DMS153 treated with DMSO at 0.1 percent for 48 hours (cell line): ENCODE data around the gene PACSIN2.

Source experiments
- DNase-seq: peaks from one replicate; lab custom pipeline; 2025; ENCODE audit not compliant: unreplicated experiment; lab: John Stamatoyannopoulos, UW

Gene PACSIN2

DNA sequence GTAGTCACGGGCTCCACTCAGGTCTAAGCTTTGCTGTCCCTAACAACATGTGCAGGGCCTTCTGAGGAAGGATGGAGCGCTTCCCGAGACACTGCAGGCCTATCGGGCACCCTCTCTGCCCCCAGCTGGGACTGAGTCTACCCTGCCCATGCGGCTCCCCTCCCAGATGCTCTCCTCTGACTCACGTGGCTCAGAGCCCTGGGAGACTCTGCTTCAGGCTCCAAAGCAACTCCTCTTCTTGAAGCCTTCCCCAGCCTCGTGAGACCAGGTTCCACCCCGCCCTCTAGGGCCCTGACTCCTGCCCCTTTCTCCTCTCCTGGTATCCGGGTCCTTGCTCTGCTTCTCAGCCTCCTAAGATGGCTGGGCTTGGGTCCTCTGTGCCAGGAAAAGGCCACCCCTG, 129.5 kb downstream of the PACSIN2 start:
- DNase-seq: no peak

DNA sequence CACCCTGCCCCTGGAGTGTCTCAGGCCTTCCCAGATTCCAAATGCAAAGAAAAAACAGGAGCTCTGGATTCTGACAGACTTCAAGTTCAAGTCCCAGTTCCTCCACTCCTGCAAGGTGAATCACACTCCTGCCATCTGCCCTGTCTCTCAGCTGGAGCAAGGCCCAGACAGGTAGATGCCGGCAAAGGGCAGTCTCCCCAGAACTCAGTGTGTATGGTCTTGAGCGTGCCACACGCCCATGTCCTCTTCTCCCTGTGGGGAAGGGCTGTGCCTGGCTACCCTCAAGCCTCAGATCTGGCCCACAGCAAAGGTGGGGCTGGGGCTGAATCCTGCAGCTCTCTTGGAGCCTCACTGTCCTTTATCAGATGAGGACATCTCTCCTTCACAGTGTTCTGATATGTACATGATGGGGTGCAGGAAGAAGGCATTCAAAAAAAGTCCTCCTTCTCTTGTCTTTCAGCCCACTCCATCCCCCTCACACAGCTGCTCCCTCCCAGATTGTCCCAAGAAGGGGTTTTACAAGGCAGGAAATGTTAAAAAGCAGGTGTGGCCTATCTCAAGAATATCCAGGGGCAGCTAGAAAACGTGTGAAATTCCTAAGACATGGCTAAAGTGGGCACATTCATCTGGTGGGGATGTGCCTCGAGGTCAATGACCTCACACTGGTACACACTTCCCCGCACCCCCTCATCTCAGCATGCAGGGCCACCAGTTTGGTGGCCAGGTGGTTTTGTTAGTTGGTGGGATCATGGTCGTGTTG, 130.2 kb downstream of the PACSIN2 start:
- no peak for DNase-seq

GRCh38 chr22:42883970-42884369, 131.0 kb downstream of the PACSIN2 start:
- no peak for DNase-seq

- DNase-seq: no peak
Observed at GRCh38 chr22:42883121-42883520, 131.8 kb downstream of the PACSIN2 start.

DNA sequence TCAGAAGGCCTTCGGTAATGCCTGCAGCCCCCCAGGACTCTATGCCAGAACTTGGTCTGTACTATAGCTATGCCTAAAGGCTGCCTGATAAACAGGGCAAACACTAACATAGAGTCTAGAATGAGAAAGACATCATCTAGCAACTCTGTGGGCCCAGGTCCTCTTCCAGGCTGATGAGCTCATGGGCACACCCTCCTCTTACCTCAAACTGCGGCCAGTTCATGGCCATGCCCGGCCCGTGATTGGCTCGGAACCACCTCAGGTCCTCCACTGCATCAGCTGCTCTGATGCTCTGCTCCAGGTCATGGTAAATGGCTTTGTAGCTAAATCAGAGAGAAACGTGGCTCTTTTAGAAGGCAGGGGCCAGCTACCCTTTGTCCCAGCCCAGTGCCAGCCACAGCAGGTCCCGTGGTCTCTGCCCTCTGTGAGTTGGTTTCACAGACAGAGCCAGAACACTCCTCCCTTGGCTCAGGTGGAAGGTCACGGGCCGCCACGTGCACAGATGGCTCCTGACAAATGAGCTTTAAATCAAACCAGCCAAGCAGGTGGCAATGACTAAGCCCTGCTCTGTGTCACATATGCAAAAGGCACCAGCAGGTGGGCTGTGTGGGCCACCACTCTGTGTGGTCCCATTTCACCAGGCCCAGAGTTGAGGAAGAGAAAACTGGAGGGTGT, 132.8 kb downstream of the PACSIN2 start:
- no peak for DNase-seq

GRCh38 chr22:42881298-42881697, 133.7 kb downstream of the PACSIN2 start:
- no peak for DNase-seq

DNA sequence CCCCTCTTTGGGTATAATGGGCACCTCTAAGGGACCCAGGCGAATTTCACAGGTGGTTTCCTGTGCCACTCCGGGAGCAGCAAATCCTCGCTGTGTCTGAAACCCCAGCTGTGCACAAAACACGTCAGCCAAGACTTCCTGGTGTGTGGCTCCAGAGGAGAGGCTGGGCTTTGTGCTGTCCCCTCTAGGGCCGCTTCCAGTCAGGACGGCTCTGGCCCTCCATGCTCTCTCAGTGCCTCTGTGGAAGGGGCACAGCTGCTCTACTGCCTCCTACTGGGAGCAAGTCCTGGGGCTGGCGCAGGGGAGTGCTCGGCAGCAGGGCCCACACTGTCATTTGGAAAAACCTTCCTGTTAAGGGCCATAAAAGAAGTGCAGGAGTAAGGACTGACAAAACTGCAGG, 134.1 kb downstream of the PACSIN2 start:
- no peak for DNase-seq

GRCh38 chr22:42879371-42880021, 135.5 kb downstream of the PACSIN2 start:
- no peak for DNase-seq

DNA sequence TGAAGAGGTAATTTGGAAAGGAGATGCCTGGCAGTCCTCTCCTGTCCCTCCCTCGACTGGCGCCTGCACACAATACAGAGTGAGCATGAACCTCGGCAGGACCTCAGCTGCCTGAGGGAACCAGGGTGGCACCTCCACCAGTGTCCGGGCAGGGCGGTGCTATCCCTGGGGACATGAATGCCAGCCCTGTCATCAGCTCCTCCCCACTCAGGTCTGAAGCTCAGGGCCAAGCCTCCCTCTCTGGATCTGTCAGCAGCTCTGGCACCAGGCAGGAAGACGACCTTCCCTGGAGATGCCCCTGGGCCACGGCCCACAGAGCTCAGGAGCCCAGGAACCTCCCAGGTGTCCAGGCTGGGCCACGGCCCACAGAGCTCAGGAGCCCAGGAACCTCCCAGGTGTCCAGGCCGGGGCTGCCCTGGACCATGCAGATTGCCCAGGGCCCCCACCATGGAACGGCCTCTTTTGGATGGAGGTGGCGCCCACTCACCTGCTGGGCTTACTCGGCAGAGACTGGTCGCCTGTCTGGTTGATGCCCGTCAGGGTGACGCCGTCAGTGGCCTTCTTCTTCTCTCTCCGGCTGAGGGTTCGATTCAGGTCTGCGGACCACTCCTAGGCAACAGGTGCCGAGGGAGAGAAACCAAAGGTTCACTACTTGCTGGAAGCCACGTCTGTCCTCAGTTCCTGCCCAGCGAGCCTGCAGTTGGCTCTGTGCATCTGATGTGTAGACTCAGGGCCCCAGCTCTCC, 136.2 kb downstream of the PACSIN2 start:
- no peak for DNase-seq

DNA sequence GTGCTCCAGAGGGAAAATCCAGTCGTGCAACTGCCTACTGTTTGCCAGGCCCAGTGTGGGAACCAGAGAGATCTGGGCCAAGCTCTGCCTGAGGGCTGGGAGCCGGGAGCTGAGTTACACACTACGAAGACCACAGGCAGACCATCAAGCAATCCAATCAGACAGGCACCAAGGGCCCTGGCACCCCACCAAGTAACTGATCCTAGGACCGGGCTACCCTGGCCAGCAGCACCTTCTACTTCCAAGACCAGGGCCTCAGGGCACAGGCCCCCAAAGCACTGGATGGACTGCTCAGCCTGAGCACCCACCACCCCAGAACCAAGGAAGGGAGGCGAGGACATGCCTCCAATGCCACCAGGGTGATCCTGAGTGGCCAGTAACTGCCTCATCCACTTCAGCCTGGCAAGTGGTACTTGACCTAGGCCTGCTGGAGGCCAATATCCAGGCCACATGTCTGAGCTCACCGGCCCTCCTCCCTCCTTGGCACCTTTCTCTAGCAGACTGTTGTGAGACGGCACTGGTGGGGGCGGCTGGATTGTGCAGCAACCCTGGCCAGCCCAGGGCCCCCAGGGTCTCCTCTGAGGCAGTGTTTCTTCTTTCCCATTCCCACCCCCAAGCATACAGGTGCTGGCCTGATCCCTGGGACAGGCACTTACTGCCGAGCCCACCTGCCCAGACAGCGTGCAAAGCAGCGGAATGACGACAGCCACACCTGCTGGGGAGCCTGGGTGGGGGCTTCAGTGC, 137.2 kb downstream of the PACSIN2 start:
- no peak for DNase-seq

DNA sequence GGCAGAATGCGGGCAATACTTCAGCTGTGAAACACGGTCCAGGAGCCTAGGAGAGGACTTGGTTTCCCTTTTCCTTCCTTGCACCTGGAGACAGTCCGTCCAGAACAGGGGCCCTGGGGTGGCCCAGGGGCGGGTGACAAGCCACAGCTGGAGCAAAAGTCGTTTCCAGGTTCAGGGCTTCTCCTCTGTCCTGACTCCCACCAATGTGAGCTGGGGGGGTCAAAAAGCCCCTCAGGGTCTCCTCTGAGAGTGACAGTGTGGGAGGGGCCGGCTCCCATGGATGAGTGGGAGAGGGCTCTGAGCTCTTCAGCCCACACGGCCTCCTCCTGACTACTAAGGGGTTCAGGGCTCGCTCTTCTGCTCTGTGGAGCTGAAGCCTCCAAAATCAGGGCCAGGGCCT, 137.8 kb downstream of the PACSIN2 start:
- DNase-seq: no peak

GRCh38 chr22:42876041-42876440, 138.9 kb downstream of the PACSIN2 start:
- no peak for DNase-seq

GRCh38 chr22:42874010-42874409, 140.9 kb downstream of the PACSIN2 start:
- no peak for DNase-seq

- DNase-seq: no peak
Observed at GRCh38 chr22:42873356-42873755, 141.6 kb downstream of the PACSIN2 start.

GRCh38 chr22:42872821-42873220, 142.1 kb downstream of the PACSIN2 start:
- no peak for DNase-seq

- DNase-seq: no peak
Observed at GRCh38 chr22:42871146-42872050, 143.6 kb downstream of the PACSIN2 start.

DNA sequence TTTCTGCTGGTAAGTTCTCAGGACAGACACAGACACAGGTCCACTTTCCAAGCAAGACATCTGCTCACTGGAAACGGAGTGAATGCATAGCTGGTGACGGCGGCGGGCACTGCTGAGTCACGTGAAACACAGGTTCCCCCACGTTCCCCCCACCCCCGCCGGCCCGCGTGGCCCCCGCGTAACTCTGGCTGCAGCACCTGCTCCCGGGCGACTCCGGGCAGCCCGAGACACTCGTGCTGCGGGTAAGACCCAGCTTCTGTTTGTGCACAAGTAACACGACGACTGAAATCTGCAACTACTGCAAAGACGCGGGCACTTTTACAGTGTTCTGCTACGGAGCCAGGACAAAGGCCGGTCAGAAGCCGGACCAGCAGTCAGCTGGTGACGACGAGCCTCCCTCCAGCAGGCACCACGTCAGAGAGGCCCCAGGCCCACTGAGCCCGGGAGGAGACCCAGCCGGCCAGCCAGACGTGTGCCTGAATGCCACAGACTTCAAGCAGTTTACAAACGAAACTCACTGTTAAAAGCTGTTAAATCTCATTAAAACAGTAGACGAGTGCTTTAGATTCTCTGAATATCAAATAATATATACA, 145.0 kb downstream of the PACSIN2 start:
- DNase-seq: no peak

DNA sequence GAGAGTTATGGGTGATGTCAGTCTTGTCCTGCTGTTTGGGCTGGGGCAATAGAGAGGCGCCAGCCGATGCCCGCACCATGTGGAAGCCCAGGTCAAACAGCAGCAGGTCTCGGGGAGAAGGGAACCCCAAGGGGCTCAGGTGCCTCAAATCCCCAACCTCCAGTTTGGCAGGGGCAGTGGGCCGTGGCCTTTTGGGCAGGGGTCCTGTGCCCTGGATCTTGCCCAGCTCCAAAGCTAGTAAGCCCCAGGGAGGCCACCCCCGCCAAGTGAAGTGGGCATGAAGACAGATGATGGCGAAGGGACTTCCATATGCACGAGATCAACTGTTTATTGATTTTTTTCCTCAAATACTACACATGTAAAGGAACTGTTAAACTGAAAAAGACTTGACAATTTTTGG, 145.5 kb downstream of the PACSIN2 start:
- no peak for DNase-seq

- no peak for DNase-seq
Observed at GRCh38 chr22:42868751-42869251, 146.1 kb downstream of the PACSIN2 start.
